Tibial nerve (tissue), 4 donors: ENCODE results near the gene GREM2.

Experiments
- CTCF ChIP-seq, 5 experiments: fragments of 200-600 bp in 3 of 5; fragments of 450-650 bp in 2 of 5; sonication (generic) in 3 of 5; IDR thresholded peaks; one replicate each; pipeline ENCODE4 v1.5.1; 2016 to 2019; ENCODE audit warnings: antibody characterized with exemption in 5 of 5, mild to moderate bottlenecking in 3 of 5, moderate library complexity in 2 of 5
- EP300 ChIP-seq, 2 donors: sonication (generic); formaldehyde crosslinking; IDR thresholded peaks; one replicate each; pipeline ENCODE4 v1.6.1; 2017; ENCODE audit warnings: antibody characterized with exemption in 2 of 2, mild to moderate bottlenecking in 1 of 2

- TF ChIP-seq CTCF (IDR thresholded peaks at IDR 0.05) (no peak), EP300 (IDR thresholded peaks at IDR 0.05) (no peak)
Measured at GRCh38 chr1:240464099-240464498, 147.9 kb downstream of the GREM2 start.
